ENCODE results near the gene CAP1. TPM values are rescaled to one million over a fixed set of nuclear protein-coding genes. Genes with fewer than 3 reads are reported as not detected.

CAP1 gene
- total and polyA plus RNA-seq, 10 of the 15 experiments (the other 5 are each of a cell fraction or from before 2014, with no cell fraction given) = 360 to 500 (median 431) TPM

- no peak for TF ChIP-seq ZNF592 (IDR thresholded peaks at IDR 0.05)
- no peak; the same call in none of the 2 replicates for TF ChIP-seq MAX (IDR thresholded peaks at IDR 0.05; ENCODE audit: low read depth, low read length)
- peak; percentile 58; the same call in 1 of the 2 replicates for TF ChIP-seq NBN (IDR thresholded peaks at IDR 0.05)
- TF ChIP-seq SMAD5 (IDR thresholded peaks at IDR 0.05; ENCODE audit: low read depth) = 0 out of 2 replicates have a peak, but pooled peaks have one; percentile 37
- TF ChIP-seq E2F4 (IDR thresholded peaks at IDR 0.05; ENCODE audit: low read depth, low read length) = no peak
- no peak for TF ChIP-seq ZNF207 (IDR thresholded peaks at IDR 0.05; ENCODE audit: borderline replicate concordance)
- TF ChIP-seq NFYA (IDR thresholded peaks at IDR 0.05; ENCODE audit: borderline replicate concordance, low read depth, low read length) = no peak
- TF ChIP-seq E2F8 (IDR thresholded peaks at IDR 0.05; ENCODE audit: low read depth, partially characterized antibody) = no peak
- no peak for TF ChIP-seq PKNOX1 (IDR thresholded peaks at IDR 0.05)
- TF ChIP-seq SIX5 (IDR thresholded peaks at IDR 0.05; ENCODE audit: low read depth, low read length, severe bottlenecking) = no peak
- no peak for TF ChIP-seq TCF7 (IDR thresholded peaks at IDR 0.05; ENCODE audit: borderline replicate concordance)
- no peak for TF ChIP-seq RBBP5 (conservative IDR thresholded peaks at IDR 0.05)
- TF ChIP-seq RB1 (IDR thresholded peaks at IDR 0.05; ENCODE audit: borderline replicate concordance) = no peak; the same call in 1 of the 2 replicates
- TF ChIP-seq TCF12 (IDR thresholded peaks at IDR 0.05; ENCODE audit: low read depth, low read length) = no peak
- TF ChIP-seq MEF2B (IDR thresholded peaks at IDR 0.05; ENCODE audit: partially characterized antibody, poor library complexity, severe bottlenecking) = no peak
- TF ChIP-seq BCL3 (IDR thresholded peaks at IDR 0.05; ENCODE audit: borderline replicate concordance, insufficient read depth, low read depth, low read length, poor library complexity, severe bottlenecking) = no peak
- peak; percentile 67; the same call in 1 of the 2 replicates for TF ChIP-seq RUNX3 (IDR thresholded peaks at IDR 0.05; ENCODE audit: low read length)
- TF ChIP-seq CEBPB (IDR thresholded peaks at IDR 0.05; ENCODE audit: borderline replicate concordance in 1 of 2, low read depth in 2 of 2, low read length in 2 of 2) = no peak
Measured at GRCh38 chr1:40096977-40097782, 56.7 kb downstream of the CAP1 start, which contains the start of gene PPT1 (continued).
